ENCODE measurements around the gene ZNF181.

ZNF181 gene

GRCh38 chr19:34759218-34759917 is 25.3 kb downstream of the ZNF181 start:
- DNase-seq, result no peak

DNA sequence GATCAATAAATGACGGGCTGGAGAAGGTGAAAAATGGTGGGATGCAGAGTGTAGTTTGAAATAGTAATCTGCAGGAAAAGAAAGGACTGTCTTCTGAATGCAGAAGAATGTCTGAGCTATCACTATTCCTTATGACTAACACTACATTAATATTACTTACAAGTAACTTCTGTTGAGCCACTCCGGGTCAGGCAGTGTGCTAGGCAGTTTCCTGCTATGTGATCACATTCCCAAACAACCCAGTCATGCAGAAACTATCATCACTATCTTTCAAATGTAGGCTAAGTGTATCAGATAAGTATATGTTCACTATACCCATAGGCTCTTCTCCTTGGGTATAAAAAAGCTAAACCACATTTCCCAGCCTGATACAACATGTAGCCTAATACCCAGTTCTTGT is 32.3 kb downstream of the ZNF181 start:
- DNase-seq, result no peak

- no peak for DNase-seq
Observed at GRCh38 chr19:34767951-34768350, 33.9 kb downstream of the ZNF181 start.

GRCh38 chr19:34772697-34773554 is 38.9 kb downstream of the ZNF181 start, which contains the start of gene ZNF599:
Gene ZNF599, minus strand, starts transcription at chr19:34773215. Its CDS starts 374 bp downstream, at chr19:34772841.
- peak; percentile 89 for DNase-seq

DNA sequence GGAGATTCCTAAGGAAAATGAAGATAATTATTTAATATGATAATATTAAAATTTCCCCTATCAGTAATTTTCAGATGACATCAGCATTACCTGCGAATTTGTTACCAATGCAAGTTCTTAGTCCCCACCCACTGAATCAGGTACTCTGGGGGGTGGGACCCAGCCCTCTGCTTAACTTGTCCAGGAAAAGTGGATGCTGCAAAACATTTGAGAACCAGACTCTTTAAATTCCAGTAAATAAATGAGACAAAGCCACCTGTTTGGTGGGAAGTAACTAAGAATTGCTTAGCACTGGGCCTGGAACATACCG is 39.5 kb downstream of the ZNF181 start:
- DNase-seq, result no peak

- DNase-seq, result no peak
Observed at GRCh38 chr19:34774857-34775256, 40.8 kb downstream of the ZNF181 start.

GRCh38 chr19:34778342-34778741 is 44.3 kb downstream of the ZNF181 start:
- no peak for DNase-seq

DNA sequence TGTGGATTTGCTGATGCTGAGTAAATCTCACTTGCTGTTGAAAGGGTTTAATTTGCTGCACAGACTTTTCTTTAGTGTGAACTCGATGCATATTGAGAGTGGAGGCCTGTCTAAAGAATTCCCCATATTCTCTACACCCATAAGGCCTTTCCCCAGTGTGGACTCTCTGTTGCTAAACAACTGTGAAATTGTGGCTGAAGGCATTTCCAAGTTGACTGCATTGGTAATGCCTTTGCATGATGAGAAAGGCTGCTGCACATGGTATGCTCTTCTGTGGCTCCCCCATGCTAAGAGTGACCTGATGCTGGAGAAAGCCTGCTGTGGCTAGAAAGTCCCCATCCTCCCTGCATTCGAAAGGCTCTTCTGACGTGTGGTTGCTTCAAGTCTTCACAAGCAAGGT is 45.6 kb downstream of the ZNF181 start:
- no peak for DNase-seq

- DNase-seq, result no peak
Observed at GRCh38 chr19:34786236-34786635, 52.2 kb downstream of the ZNF181 start.

GRCh38 chr19:34787059-34787824 is 53.2 kb downstream of the ZNF181 start:
- DNase-seq, result peak; percentile 8

GRCh38 chr19:34788074-34788473 is 54.0 kb downstream of the ZNF181 start:
- DNase-seq, result no peak

DNA sequence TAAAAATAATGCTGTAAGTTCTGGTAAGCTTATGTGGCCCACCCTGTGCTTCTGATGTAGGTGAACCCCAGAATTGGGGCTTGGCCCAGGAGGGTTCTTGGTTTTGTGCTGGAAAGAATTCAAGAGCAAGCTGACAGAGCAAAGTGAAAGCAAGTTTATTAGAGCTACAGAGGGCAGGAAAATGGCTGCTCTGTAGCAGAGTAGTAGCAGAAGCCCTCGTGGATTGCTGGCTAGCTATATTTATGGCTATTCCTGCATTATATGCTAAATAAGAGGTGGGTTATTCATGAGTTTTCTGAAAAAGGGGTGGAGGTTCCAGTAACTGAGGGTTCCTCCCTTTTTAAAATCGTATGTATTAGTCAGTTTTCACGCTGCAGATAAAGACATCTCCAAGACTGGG is 59.5 kb downstream of the ZNF181 start:
- no peak for DNase-seq

DNA sequence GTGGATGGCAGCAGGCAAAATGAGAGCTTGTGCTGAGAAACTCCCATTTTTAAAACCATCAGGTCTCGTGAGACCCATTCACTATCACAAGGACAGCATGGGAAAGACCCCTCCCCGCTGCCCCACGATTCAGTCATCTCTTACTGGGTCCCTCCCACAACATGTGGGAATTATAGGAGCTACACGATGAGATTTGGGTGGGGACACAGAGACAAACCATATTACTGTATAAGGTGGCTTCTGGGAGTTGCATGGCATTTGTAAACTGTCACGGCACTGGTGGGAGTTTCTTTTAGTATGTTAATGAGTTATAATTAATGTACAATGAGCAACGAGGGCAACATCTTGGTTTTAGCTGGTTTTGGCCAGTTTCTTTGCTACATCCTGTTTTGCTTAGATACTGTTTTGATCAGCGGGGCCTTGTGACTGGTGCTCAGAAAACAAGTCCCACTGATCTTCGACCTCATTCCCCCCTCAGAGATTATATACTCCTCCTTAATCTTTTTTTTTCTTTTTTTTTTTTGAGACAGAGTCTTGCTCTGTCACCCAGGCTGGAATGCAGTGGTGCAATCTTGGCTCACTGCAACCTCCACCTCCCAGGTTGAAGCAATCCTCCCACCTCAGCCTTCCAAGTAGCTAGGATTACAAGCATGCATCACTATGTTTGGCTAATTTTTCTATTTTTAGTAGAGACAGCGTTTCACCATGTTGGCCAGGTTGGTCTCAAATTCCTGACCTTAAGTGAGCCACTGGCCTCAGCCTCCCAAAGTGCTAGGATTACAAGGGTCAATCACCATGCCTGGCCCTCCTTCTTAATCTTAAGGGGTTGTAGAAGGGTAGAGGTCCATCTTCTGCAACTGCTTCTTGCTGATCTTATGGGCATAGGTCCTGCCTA is 60.3 kb downstream of the ZNF181 start:
- DNase-seq, result no peak

All from NCI-H774 (cell line).